ENCODE data around the gene MAGOHB.

The MAGOHB gene

DNA sequence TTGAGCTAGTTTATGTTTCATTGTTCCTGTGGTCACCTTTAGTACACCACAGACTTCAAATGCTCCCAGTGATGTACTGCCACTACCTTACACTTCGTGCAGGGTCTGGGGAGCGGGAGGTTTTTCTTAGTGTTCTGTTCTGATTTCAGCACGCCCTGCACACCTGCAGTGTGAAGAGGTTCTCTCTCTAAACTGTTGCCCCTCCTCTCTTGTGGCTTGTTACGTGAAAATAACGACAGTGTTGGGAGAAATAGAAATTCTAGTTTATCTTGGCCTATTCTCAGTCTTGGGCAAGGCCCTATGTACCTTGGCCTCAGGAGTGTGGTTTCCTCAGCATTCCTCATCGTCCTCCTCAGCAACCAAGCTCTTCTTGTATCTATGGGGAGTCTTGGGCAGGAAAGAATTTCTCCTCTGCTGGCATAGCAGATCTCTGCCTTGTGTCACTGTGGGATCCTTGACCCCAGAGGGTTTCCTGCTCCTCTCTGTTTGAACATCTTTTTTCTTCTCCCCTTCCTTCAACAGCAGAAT is 59.1 kb downstream of the MAGOHB start:
- H3K4me3 ChIP-seq (ENCODE audit: control insufficient read depth, low read depth, low read length), result no peak overlapping the region
- DNase-seq (ENCODE audit: low read depth), result no peak
- TF ChIP-seq, protein P1, sequence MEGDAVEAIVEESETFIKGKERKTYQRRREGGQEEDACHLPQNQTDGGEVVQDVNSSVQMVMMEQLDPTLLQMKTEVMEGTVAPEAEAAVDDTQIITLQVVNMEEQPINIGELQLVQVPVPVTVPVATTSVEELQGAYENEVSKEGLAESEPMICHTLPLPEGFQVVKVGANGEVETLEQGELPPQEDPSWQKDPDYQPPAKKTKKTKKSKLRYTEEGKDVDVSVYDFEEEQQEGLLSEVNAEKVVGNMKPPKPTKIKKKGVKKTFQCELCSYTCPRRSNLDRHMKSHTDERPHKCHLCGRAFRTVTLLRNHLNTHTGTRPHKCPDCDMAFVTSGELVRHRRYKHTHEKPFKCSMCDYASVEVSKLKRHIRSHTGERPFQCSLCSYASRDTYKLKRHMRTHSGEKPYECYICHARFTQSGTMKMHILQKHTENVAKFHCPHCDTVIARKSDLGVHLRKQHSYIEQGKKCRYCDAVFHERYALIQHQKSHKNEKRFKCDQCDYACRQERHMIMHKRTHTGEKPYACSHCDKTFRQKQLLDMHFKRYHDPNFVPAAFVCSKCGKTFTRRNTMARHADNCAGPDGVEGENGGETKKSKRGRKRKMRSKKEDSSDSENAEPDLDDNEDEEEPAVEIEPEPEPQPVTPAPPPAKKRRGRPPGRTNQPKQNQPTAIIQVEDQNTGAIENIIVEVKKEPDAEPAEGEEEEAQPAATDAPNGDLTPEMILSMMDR (IDR thresholded peaks at IDR 0.05; ENCODE audit: control insufficient read depth, insufficient read depth, low read depth, low read length, missing control alignments), result no peak

Measured in AG09309 (cell line).